Measurements from ENCODE around the gene ID1. TPM values are rescaled to one million over a fixed set of nuclear protein-coding genes. Genes with fewer than 3 reads are reported as not detected.

Gene ID1
- total and polyA plus RNA-seq, 2 of the 13 experiments (the other 11 are each of a cell fraction or from before 2014, with no cell fraction given), result 320 to 419 TPM

DNA sequence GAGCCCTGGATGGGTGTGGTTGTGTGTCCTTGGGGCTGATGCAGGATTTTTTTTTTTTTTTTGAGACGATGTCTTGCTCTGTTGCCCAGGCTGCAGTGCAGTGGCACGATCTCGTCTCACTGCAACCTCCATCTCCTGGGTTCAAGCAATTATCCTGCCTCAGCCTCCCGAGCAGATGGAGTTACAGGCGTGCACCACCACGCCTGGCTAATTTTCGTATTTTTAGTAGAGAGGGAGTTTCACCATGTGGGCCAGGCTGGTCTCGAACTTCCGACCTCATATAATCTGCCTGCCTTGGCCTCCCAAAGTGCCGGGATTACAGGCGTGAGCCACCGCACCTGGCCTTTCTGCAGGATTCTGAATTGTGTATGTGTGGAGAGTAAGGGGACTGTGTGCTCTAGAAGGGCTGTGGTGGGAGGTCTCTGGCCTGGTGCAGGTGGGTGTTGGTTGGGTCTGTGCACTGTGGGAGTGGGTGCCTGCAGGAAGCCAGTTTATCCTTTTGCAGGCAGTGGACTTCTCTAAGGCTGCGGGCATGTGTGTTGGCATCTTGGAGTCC is 11.0 kb upstream of the ID1 start (continued):
- TF ChIP-seq NFE2 (CRISPR knock-in tag; IDR thresholded peaks at IDR 0.05), result no peak; the same call in 1 of the 2 replicates
- no peak for TF ChIP-seq ZFP90 (CRISPR knock-in tag; IDR thresholded peaks at IDR 0.05; ENCODE audit: borderline replicate concordance)
- peak; percentile 77 for TF ChIP-seq ZNF460 (CRISPR knock-in tag; IDR thresholded peaks at IDR 0.05; ENCODE audit: borderline replicate concordance)
- no peak for TF ChIP-seq AKAP8 (CRISPR knock-in tag; IDR thresholded peaks at IDR 0.05)
- TF ChIP-seq GATA4 (IDR thresholded peaks at IDR 0.05; ENCODE audit: borderline replicate concordance, low read depth), result no peak
- no peak for TF ChIP-seq NPAS2 (CRISPR knock-in tag; IDR thresholded peaks at IDR 0.05; ENCODE audit: borderline replicate concordance)
- TF ChIP-seq, protein P1, sequence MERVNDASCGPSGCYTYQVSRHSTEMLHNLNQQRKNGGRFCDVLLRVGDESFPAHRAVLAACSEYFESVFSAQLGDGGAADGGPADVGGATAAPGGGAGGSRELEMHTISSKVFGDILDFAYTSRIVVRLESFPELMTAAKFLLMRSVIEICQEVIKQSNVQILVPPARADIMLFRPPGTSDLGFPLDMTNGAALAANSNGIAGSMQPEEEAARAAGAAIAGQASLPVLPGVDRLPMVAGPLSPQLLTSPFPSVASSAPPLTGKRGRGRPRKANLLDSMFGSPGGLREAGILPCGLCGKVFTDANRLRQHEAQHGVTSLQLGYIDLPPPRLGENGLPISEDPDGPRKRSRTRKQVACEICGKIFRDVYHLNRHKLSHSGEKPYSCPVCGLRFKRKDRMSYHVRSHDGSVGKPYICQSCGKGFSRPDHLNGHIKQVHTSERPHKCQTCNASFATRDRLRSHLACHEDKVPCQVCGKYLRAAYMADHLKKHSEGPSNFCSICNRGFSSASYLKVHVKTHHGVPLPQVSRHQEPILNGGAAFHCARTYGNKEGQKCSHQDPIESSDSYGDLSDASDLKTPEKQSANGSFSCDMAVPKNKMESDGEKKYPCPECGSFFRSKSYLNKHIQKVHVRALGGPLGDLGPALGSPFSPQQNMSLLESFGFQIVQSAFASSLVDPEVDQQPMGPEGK (CRISPR knock-in tag; IDR thresholded peaks at IDR 0.05), result no peak
- TF ChIP-seq RXRB (CRISPR knock-in tag; IDR thresholded peaks at IDR 0.05; ENCODE audit: borderline replicate concordance), result no peak
- TF ChIP-seq, protein P2, sequence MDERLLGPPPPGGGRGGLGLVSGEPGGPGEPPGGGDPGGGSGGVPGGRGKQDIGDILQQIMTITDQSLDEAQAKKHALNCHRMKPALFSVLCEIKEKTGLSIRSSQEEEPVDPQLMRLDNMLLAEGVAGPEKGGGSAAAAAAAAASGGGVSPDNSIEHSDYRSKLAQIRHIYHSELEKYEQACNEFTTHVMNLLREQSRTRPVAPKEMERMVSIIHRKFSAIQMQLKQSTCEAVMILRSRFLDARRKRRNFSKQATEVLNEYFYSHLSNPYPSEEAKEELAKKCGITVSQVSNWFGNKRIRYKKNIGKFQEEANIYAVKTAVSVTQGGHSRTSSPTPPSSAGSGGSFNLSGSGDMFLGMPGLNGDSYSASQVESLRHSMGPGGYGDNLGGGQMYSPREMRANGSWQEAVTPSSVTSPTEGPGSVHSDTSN (CRISPR knock-in tag; IDR thresholded peaks at IDR 0.05), result no peak
- no peak for TF ChIP-seq NR3C1 (CRISPR knock-in tag; IDR thresholded peaks at IDR 0.05)
- TF ChIP-seq SETDB1 (CRISPR knock-in tag; IDR thresholded peaks at IDR 0.05; ENCODE audit: borderline replicate concordance), result no peak
- TF ChIP-seq MED1 (CRISPR knock-in tag; IDR thresholded peaks at IDR 0.05), result no peak
- no peak for TF ChIP-seq HNRNPUL1 (IDR thresholded peaks at IDR 0.05; ENCODE audit: low read depth, low read length)
- TF ChIP-seq MZF1 (CRISPR knock-in tag; IDR thresholded peaks at IDR 0.05; ENCODE audit: borderline replicate concordance), result peak; percentile 82; the same call in 1 of the 2 replicates
- no peak for TF ChIP-seq ARID2 (CRISPR knock-in tag; IDR thresholded peaks at IDR 0.05; ENCODE audit: borderline replicate concordance)
- no peak for TF ChIP-seq AHR (CRISPR knock-in tag; IDR thresholded peaks at IDR 0.05)
- TF ChIP-seq ZC3H4 (CRISPR knock-in tag; IDR thresholded peaks at IDR 0.05; ENCODE audit: borderline replicate concordance), result peak; percentile 25; the same call in 1 of the 2 replicates
- no peak for TF ChIP-seq AGO1 (IDR thresholded peaks at IDR 0.05; ENCODE audit: low read depth, low read length, poor library complexity, severe bottlenecking)
- TF ChIP-seq CAMTA2 (CRISPR knock-in tag; IDR thresholded peaks at IDR 0.05; ENCODE audit: borderline replicate concordance), result no peak
- TF ChIP-seq ZNF614 (CRISPR knock-in tag; IDR thresholded peaks at IDR 0.05; ENCODE audit: borderline replicate concordance), result no peak
- TF ChIP-seq, protein P3, sequence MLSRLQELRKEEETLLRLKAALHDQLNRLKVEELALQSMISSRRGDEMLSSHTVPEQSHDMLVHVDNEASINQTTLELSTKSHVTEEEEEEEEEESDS (CRISPR knock-in tag; IDR thresholded peaks at IDR 0.05; ENCODE audit: borderline replicate concordance), result no peak
- peak; percentile 46; the same call in 1 of the 2 replicates for TF ChIP-seq ZSCAN25 (CRISPR knock-in tag; IDR thresholded peaks at IDR 0.05)
- TF ChIP-seq, protein P4, sequence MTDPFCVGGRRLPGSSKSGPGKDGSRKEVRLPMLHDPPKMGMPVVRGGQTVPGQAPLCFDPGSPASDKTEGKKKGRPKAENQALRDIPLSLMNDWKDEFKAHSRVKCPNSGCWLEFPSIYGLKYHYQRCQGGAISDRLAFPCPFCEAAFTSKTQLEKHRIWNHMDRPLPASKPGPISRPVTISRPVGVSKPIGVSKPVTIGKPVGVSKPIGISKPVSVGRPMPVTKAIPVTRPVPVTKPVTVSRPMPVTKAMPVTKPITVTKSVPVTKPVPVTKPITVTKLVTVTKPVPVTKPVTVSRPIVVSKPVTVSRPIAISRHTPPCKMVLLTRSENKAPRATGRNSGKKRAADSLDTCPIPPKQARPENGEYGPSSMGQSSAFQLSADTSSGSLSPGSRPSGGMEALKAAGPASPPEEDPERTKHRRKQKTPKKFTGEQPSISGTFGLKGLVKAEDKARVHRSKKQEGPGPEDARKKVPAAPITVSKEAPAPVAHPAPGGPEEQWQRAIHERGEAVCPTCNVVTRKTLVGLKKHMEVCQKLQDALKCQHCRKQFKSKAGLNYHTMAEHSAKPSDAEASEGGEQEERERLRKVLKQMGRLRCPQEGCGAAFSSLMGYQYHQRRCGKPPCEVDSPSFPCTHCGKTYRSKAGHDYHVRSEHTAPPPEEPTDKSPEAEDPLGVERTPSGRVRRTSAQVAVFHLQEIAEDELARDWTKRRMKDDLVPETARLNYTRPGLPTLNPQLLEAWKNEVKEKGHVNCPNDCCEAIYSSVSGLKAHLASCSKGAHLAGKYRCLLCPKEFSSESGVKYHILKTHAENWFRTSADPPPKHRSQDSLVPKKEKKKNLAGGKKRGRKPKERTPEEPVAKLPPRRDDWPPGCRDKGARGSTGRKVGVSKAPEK (CRISPR knock-in tag; IDR thresholded peaks at IDR 0.05; ENCODE audit: borderline replicate concordance), result no peak
- no peak for TF ChIP-seq ZSCAN31 (CRISPR knock-in tag; IDR thresholded peaks at IDR 0.05; ENCODE audit: low read depth)
- no peak for TF ChIP-seq HHEX (CRISPR knock-in tag; IDR thresholded peaks at IDR 0.05)

Measured in HepG2 (cell line).